NCI-H1105 treated with DMSO at 0.1 percent for 48 hours (cell line): ENCODE results near the gene RAB15.

Experiments
- DNase-seq: peaks from one replicate; lab custom pipeline; 2025; lab: John Stamatoyannopoulos, UW

The RAB15 gene

DNA sequence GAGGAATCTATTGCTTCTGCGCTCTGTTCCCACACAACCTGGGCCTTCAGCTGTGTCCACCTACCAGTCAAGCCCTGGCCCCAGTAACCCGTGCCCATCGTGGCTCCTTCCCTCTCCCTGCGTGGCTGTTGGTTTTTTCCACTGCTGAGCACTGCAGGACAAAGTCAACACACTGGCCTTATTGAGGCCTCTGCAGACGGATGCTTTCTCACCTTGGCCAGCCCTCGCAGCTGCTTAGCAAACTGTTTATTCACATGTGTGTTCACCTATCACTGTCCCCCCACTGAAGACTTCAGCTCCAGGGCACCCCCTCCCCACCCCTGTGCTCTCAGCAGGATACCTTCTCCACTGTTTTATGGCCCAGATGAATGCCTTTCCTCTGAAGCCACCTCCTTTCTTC, 16.8 kb downstream of the RAB15 start:
- DNase-seq = no peak

DNA sequence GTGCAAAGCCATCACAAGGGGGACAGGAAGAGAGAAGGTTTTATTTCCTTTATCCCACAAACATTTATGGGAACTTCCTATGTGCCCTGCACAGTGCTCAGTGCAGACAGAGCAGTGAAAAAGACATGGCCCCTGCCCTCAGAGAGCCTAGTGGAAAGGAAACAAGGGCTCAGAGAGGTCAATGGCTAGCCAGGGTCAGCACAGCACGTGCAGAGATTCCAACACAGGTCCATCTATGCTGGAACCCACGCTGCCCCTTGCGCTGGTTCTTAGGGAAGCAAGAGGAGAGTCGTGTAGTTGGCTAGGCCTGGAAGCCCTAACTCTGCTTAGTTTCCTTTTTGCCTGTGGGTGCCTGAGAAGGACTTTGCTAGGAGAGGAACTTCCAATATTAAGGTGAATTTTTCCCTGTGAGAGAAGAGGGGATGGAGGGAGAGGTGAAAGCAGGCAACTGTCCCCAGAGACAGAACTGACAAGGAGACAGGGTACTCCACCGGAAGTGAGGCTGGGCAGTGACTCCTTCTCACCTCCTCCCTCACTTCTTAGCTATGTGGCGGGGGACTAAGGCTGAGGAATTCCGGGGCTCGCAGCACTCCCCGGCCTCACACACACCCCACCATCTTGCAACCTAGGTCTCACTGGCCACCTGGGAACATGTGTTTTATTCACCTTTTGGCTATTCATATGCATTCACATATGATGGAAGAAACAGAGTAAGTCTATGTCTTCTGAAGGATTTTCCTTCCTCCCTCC, 17.5 kb downstream of the RAB15 start:
- DNase-seq = no peak

DNA sequence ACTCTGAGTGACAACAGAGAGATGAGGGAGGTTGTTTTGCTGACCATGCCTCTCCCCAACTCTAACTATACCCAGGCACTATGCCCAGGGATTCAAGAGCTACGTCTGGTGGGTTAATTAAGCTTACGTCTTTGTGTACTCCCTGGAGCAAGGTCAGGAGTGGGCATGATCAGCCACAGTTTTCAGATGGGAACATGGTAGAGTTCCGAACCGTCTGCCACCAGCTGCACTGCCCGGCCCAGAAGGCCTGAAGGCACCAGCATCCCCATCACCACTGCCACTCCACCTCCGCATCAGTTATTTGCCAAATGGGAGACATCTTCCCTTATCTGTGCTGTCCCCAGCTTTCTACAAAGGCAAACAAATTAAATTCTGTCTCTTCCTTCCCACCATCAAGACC, 18.5 kb downstream of the RAB15 start:
- DNase-seq = no peak

DNA sequence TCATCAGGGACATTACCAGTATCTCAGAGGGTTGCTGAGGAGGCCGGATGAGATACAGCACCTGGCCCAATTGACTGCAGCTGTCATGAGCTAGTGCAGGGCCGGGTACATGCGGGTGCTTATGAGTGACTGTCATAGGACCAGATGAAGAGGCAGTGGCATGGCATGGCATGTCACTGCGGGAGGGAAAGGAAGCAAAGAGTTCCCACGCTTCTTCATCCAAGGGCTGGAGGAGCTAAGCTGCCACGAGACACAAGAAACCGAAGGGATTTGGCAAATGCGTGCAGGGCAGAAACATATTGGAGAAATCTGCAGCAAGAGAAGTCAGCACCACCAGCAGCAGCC, 18.9 kb downstream of the RAB15 start:
- no peak for DNase-seq

DNA sequence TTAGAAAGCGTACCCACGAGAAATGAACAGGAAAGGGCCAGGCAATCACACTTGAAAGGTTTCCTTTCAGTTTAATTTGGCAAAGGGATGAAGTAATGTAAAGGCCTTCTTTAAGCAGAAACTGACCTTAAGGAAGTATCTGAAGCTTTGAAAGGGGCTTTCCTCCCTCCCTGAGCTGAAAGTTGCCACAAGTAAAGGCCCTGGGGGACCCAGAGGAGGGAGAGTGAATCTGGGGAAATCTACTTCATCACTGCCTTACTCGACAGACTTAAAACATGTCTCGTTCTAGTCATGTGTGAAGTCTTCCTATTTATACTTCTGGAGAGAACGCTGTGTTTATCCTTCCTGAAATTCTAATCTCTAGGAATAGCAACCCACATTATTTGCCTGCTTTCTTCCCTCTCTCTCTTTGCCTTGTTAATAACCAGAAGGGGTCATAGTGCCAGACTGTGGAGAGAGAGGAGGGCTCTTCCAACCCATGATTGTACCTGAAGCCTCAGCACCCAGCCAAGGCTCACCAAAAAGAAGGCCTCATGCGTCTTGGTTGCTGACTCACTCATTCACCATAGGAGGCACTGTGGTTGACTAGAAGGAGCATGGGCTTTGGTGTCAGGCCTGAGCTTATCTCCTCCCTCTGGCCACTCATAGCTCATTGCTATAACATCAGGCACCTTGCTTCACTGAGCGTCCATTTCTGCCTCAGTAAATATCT, 19.4 kb downstream of the RAB15 start:
- no peak for DNase-seq

DNA sequence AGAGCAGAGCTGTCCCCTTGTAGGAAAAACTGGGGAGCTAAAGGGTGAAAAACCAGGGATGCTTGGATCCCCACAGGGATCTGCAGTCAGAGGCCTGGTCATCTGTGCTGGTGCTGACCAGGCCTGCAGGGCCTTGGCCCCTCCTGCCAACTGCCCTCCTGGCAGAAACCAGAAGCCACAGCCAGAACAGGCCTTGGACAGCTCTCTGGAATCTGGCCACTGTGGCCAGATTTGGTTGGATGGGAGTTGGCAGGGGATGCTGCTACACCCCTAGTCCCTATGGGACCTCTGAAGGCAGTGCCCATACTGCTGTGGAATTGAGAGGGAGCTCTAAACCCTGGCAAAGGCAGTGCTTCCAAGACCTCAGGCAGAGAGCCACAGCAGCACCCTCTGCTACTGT, 20.4 kb downstream of the RAB15 start:
- DNase-seq = no peak

DNA sequence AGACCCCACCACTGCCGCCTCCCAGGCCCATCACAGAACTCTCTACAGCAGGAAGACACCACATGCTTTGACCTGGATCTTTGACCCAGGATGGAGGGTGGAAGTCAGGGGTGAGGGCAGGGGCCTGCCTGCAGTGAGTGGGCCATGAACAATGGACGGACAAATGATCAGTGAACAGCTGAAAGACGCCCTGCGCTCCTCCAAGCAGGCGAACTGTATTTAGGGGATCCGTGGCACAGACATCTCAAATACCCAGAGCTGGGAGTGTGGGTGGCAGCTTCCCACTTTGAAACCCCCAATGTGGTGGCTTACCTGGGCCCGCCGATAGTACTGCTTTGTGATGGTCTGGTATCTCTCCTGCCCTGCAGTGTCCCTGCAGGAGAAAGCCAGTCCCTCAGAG, 20.8 kb downstream of the RAB15 start:
- no peak for DNase-seq

DNA sequence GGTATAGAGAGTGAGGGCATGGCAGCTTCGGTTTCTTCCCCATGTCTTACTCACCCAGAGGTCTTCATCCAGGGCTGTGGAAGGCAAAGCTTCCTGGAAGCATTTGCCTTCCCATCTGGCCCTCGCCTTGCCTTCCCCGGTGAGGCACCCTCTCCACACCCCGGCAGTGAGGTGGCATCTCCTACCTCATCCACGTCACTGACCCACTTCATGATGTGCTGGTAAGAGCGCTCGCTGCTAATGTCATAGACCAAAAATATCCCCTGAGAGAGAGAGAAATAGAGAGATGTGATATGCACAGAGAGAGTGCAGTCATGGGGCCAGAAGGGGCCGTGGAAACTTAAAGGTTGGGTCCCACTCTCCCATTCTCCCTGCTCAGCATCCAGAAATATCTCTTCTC, 21.2 kb downstream of the RAB15 start:
- no peak for DNase-seq

DNA sequence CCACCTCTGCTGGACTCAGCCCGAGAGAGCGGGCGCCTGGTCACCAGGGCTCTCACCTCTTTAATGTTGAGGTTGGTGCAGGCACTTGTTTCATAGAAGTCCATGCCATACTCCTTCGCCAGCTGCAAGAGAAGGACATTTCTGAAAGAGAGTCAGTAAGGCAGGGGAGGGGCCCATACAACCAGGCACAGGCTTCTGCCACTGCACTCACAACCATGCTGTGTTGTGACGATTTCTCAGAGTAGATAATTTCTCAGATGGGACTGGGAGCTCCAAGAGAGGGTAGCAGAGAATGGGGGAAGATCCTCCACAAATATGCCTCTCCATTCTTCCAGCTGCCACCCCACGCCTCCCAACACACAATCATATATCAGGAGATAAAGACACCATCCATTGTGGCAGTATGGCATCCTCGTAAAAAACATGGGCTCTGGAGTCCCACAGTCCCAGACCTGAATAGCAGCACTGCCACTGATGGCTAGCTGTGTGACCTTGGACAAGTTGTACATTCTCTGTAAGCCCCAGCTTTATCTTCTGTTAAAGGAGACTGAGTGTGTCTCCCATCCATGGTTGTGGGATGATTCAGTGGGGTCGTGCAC, 23.4 kb downstream of the RAB15 start:
- DNase-seq = no peak

DNA sequence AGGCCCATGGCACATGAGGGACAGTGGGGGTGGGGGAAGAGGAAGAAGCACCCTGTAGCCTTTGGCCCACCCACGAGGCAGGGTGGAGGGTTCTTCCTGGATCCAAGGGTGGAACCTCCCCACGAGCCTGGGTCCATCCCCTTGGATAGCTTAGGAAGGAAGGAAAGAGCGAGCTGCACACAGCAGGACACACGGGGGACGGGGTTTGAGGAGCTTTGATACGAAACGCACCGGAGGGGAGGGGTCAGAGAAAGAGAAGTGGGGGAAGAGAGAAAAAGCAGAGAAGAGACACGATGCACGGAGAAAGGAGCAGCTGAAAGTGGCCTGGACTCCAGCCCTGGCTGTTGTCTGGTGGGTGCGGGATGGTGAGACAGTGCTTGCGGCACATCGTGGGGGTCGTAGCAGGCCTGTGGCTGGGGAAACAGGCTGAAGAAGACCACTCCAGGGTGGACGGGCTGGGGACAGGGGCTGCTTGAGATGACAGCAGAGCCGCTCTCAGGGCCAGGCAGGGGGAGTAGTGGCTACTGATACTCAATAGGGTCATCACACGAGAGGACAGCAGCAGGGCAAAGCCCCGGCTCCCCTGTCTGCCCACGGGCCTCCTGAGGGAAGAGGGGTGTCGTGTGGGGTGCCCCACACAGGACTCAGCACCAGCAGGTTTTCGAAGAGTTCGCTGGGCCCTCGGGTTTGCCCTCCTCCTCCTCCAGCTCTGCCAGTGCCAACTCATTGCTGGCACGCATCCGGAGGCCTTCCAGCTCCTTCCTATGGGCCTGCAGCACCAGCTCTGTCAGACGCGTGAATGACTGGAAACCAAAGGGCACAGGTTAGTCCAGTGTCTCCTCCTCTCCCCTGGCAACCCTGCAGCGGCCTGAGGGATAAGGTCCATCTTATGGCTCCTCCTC, 24.2 kb downstream of the RAB15 start:
- DNase-seq = no peak

DNA sequence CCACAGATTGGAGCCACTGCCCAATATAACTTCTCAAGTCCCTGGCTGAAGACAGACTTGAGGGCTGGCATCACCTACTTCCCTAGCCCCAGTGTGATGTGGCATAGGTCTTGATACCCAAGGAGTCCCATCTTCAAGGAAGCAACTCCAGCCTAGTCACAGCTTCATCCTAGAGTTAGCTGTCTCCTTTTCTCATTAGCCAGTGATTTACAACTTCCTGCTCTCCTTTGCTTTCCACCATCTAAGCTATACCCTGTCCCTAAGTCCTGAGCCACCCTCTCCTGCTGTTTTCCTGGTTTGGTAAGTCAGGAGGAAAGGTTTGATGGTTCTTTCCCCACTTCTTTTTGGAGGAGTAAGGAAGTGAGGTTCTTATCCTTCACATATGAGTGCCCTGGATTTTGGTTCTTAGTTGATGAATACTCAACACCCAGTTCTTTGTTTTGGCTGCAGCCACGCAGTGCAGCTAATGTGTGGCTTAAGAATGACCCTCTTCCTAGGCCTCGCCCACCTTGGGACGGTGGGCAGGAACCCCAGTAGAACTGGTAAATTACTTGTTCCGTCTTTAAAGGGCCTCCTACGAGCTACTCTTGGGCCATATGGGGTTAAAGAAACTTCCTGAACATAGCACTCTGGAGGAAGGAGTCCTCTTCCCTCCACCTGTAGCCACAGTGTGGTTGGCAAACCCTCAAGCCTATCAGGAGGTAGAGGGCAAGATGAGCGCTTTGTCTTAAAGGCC, 25.7 kb downstream of the RAB15 start:
- DNase-seq = no peak

DNA sequence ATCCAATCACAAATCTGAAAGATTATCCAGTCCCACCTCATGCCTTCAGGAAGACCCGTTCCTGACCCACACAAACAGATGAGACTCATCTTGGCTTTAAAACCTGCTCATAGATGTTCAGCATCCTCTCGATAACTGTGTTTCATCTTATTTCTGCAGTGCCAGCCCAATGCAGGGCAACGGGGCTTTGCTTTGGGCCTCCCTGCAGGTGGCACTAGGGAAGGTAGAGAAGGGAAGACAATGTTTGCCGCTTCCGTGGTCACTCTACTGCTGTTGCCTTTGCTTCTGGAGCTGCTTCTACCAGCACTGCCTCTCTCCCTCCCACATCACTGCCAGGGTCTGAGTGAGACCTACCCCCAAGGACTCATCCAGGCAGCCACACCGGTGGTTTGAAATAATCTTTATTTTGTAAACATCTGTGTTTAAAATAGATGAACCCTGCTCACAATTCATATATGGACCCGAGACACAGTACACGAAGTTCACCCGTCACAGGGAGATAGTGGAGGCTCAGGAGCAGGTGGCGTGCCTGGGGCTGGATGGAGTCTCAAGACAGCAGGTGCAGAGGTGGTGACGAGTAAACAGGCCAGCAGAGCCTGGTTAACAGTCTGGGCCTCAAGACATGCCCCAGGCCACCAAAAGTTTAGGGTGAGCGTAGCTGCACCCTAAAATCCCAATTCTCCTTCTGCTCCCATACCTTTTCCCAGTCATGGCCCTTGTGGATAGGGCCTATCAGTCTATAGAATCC, 26.5 kb downstream of the RAB15 start:
- DNase-seq = no peak

DNA sequence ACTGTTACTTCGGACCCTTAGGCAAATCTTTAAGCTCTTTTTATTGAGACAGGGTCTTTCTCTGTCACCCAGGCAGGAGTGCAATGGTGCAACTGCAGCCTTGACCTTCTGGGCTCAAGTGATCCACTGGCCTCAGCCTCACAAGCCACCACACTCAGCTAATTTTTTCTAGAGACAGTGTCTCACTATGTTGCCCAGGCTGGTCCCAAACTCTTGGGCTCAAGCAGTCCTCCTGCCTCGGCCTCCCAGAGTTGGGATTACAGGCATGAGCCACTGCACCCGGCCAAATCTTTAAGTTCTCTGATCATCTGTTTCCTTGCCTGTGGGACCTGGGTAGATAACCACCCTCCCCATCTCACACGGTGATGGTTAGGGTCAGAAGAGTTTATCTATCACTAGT, 27.3 kb downstream of the RAB15 start:
- DNase-seq = no peak

DNA sequence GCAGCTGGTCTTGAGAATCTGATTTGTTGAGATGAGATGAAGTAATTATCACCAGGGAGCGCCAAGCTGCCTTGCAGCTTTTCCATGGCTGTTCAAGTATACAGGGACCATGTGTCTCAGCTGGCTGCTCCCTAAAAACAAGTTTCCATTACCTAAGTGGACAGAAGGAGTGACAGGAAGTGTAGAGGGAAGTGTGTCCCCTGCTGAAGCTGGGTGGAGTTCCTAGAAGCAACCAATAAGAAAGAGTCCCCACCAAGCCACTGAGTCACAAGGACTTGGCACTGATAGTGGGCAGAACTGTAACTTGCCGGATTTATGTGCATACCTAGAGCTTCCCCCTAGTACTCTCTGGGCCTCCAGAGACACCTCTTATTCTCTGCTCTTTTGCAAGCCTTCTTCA, 28.1 kb downstream of the RAB15 start:
- no peak for DNase-seq

DNA sequence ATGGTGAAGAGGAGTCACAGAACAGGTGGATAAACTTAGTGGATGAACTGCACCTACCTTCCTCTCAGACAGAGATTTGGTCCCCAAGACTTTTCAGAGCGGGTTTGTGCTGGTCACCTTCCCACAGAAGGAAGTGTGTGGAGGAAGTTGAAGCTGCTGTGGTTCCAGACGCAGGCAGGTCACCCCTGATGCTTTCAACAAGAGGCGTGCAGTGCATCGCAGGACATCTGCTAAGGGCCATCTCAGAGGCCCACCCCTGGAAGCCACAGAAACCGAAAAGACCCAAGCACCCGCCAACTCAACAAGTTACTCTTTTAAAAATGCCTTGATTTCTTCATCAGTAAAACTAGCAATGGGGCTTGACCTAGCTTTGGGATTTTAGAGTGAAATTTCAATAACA, 28.6 kb downstream of the RAB15 start:
- no peak for DNase-seq

DNA sequence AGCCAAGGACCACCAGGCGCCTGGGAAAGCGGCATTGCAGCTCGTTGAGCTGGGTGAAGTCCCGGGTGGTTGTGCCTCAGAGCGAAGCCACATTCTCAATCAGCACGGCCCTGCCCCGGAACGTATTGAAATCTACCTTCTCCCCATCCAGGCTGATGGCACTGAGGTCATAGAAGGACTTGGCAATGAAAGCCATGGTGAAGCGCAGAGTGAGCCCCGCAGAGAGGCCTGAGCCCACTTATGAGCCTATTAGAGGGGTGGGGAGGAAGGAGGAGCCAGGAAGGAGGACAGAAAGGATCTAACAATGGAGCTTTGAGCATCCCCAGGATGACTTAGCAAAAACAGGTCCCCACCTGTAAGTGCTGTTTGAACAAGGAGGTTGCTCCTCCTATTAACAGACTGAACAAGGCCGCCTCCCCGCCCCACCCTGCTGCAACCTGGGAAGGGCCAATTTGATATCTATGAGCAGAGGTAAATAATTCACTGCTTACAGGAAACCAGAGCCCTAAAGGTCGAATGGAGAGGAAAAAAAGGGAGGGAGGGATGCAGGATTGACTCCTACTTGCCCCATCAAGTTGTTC, 29.5 kb downstream of the RAB15 start, which contains the start of gene GPX2:
Gene GPX2, minus strand, starts transcription at position 215 of the 581 bp plus-strand sequence. Its CDS starts 19 bp downstream, at position 196.
- DNase-seq = peak; percentile 77

DNA sequence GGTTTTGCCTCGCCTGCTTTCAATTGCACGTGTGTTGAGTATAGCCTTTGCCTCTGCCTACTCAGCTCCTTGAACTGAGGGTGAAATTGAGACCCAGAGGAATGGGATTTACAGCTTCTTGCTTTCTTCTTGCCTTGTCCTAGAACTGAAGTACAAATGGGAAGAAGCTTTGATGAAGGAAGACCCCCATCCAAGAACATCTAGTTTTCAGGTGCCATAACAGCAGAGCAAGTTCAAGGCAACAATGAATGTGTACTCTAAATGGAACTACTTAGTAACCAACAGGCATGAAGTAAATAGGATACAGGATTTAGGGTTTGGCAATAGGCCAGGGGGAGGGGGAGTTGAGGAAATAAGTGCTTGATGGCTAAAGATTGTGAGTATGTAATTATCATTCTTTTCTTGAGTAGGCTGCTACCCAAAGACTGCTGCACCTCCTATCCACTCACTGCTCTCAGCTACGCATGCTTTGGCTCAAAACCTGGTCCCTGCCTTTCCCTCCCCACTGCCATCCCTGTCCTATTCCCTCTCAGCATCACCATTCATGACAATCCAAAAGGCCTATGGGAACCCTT, 31.7 kb downstream of the RAB15 start:
- DNase-seq = peak; percentile 18

DNA sequence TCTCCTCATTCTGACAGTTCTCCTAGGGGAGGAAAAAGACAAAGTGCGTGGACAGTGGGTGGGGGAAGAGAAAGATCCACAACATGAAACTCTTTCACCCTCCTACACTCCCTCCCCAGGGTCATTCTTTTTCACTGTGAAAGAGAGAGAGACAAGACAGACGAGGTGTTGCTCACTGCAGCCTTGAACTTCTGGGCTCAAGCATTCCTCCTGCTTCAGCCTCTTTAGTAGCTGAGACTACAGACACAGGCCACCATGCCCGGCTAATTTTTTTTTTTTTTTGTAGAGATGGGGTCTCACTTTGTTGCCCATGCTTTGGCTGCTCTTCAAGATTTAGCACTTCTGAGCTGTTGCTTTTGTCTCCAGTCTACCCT, 32.3 kb downstream of the RAB15 start:
- no peak for DNase-seq

DNA sequence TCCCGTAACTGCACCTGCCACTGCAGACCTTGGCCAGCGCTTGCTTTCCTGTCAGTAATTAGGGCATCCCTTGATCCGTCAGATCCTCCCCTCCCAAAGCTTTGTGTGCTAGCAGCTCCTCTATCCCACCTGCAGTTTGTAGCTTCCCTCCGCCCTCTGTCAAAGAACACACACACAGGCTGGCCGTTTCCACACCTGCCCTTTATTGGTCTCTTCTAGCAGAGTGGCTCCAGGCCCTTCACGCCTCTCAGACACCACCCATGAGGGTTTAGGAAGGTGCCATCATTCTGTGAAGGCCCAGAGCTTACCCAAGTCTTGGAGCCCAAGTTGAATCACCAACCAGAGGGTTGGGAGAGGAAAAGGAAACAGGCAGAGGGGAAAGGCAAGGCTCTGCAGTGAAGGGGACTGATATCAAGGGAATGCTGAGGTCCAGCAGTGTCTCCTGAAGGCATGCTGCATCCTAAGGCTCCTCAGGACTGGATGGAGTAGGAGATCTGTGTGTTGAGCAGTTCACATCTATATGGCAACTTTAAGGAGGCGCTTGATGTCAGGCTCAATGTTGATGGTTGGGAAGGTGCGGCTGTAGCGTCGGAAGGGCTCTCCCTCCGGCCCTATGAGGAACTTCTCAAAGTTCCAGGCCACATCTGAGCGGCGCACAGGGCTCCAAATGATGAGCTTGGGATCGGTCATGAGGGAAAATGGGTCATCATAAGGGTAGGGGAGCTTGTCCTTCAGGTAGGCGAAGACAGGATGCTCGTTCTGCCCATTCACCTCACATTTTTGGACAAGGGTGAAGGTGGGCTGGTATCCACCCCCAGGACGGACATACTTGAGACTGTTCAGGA, 32.9 kb downstream of the RAB15 start:
- DNase-seq = peak; percentile 4
